ENCODE measurements around the gene SNX25. TPM values are rescaled to one million over a fixed set of nuclear protein-coding genes. Genes with fewer than 3 reads are reported as not detected.

Gene SNX25
- total RNA-seq = 10 to 100 TPM; 15.8 to 17.9 TPM

GRCh38 chr4:185209031-185209851, at the start of gene SNX25:
Gene SNX25 (plus strand): TSS chr4:185209598. CDS start chr4:185209827, 229 bp downstream.
- no peaks in the 10 kb centered on the region for H3K9me3 Mint-ChIP-seq

GRCh38 chr4:185165605-185166063, 43.8 kb upstream of the SNX25 start:
- DNase-seq = peak in 1 of 2 donors; percentile 21
- Mint-ChIP-seq H3K4me1 (ENCODE audit: low read depth) (peaks cover 20% of the 10 kb centered on the region), H3K9me3 (no peaks in the 10 kb centered on the region), H3K27ac (peak overlapping the region; percentile 82), H3K4me3 (peak overlapping the region in 1 of 2 donors; percentile 41), H3K27me3 (ENCODE audit: low read depth) (peaks cover 23% of the 10 kb centered on the region), H3K36me3 (ENCODE audit: insufficient read depth in 2 of 2) (peaks cover 5 to 40% of the 10 kb centered on the region in 2 donors)
- ATAC-seq (replicated peaks in 1 of 2) = peak; percentile 94 to 96

More at GRCh38 chr4:185209031-185209851, at the start of gene SNX25:
- H3K4me1 Mint-ChIP-seq (ENCODE audit: low read depth) = peaks cover 56% of the 10 kb centered on the region
- peak within 1 kb of the TSS; percentile 95 to 96 for H3K4me3 Mint-ChIP-seq
- peaks cover 10% of the 10 kb centered on the region for H3K27me3 Mint-ChIP-seq (ENCODE audit: low read depth)
- H3K36me3 Mint-ChIP-seq (ENCODE audit: insufficient read depth in 2 of 2) = no peaks in the 10 kb centered on the region
- ATAC-seq (replicated peaks in 1 of 2) (peak; percentile 94 to 96), DNase-seq (peak; percentile 92 to 95)
- H3K27ac Mint-ChIP-seq = peak within 1 kb of the TSS; percentile 52

GRCh38 chr4:185167234-185167633, 42.2 kb upstream of the SNX25 start:
- Mint-ChIP-seq H3K4me1 (ENCODE audit: low read depth) (peaks cover 20% of the 10 kb centered on the region), H3K36me3 (ENCODE audit: insufficient read depth in 2 of 2) (peaks cover 6 to 36% of the 10 kb centered on the region in 2 donors)
- ATAC-seq (replicated peaks in 1 of 2) = no peak

GRCh38 chr4:185171373-185172071, 37.9 kb upstream of the SNX25 start:
- ATAC-seq (replicated peaks in 1 of 2) = no peak

More at GRCh38 chr4:185167234-185167633, 42.2 kb upstream of the SNX25 start:
- no peak overlapping the region for H3K4me3 Mint-ChIP-seq
- DNase-seq = no peak
- H3K27ac Mint-ChIP-seq = no peak overlapping the region
- H3K9me3 Mint-ChIP-seq = no peaks in the 10 kb centered on the region
- peaks cover 23% of the 10 kb centered on the region for H3K27me3 Mint-ChIP-seq (ENCODE audit: low read depth)

GRCh38 chr4:185179488-185179887, 29.9 kb upstream of the SNX25 start:
- DNase-seq = no peak
- H3K4me1 Mint-ChIP-seq (ENCODE audit: low read depth) = peaks cover 15% of the 10 kb centered on the region
- H3K27me3 Mint-ChIP-seq (ENCODE audit: low read depth) = no peaks in the 10 kb centered on the region
- H3K4me3 Mint-ChIP-seq = no peak overlapping the region
- no peak overlapping the region for H3K27ac Mint-ChIP-seq
- peaks cover 1 to 7% of the 10 kb centered on the region in 2 donors for H3K36me3 Mint-ChIP-seq (ENCODE audit: insufficient read depth in 2 of 2)
- H3K9me3 Mint-ChIP-seq = no peaks in the 10 kb centered on the region
- peak; percentile 27 to 52 for ATAC-seq (replicated peaks in 1 of 2)

More at GRCh38 chr4:185171373-185172071, 37.9 kb upstream of the SNX25 start:
- Mint-ChIP-seq H3K27me3 (ENCODE audit: low read depth) (peaks cover 8% of the 10 kb centered on the region), H3K9me3 (no peaks in the 10 kb centered on the region), H3K36me3 (ENCODE audit: insufficient read depth in 2 of 2) (peaks cover 4 to 34% of the 10 kb centered on the region in 2 donors), H3K4me3 (no peak overlapping the region), H3K4me1 (ENCODE audit: low read depth) (no peaks in the 10 kb centered on the region), H3K27ac (no peak overlapping the region)
- no peak for DNase-seq

- Mint-ChIP-seq H3K4me3 (no peak overlapping the region), H3K27me3 (ENCODE audit: low read depth) (no peaks in the 10 kb centered on the region), H3K36me3 (ENCODE audit: insufficient read depth in 2 of 2) (peaks cover 3 to 4% of the 10 kb centered on the region in 2 donors), H3K4me1 (ENCODE audit: low read depth) (peaks cover 23% of the 10 kb centered on the region), H3K27ac (no peak overlapping the region), H3K9me3 (no peaks in the 10 kb centered on the region)
- DNase-seq = no peak
- no peak for ATAC-seq (replicated peaks in 1 of 2)
Observed at GRCh38 chr4:185182239-185182638, 27.2 kb upstream of the SNX25 start.

GRCh38 chr4:185183622-185184281, 25.6 kb upstream of the SNX25 start:
- Mint-ChIP-seq H3K4me1 (ENCODE audit: low read depth) (peaks cover 26% of the 10 kb centered on the region), H3K36me3 (ENCODE audit: insufficient read depth in 2 of 2) (peaks cover 7 to 12% of the 10 kb centered on the region in 2 donors), H3K4me3 (no peak overlapping the region), H3K27me3 (ENCODE audit: low read depth) (no peaks in the 10 kb centered on the region), H3K27ac (no peak overlapping the region), H3K9me3 (no peaks in the 10 kb centered on the region)
- ATAC-seq (replicated peaks in 1 of 2) = peak; percentile 65 to 68
- peak; percentile 76 to 81 for DNase-seq

- H3K27me3 Mint-ChIP-seq (ENCODE audit: low read depth) = no peaks in the 10 kb centered on the region
- H3K36me3 Mint-ChIP-seq (ENCODE audit: insufficient read depth in 2 of 2) = peaks cover 13 to 19% of the 10 kb centered on the region in 2 donors
- ATAC-seq (replicated peaks in 1 of 2) (no peak), DNase-seq (no peak)
- H3K4me3 Mint-ChIP-seq = no peak overlapping the region
- H3K4me1 Mint-ChIP-seq (ENCODE audit: low read depth) = peaks cover 33% of the 10 kb centered on the region
- no peaks in the 10 kb centered on the region for H3K9me3 Mint-ChIP-seq
- H3K27ac Mint-ChIP-seq = no peak overlapping the region
Observed at GRCh38 chr4:185186769-185187168, 22.6 kb upstream of the SNX25 start.

- no peaks in the 10 kb centered on the region for H3K9me3 Mint-ChIP-seq
- DNase-seq = no peak
- peak overlapping the region in 1 of 2 donors; percentile 53 for H3K4me3 Mint-ChIP-seq
- no peak for ATAC-seq (replicated peaks in 1 of 2)
- H3K36me3 Mint-ChIP-seq (ENCODE audit: insufficient read depth in 2 of 2) = peaks cover 13 to 17% of the 10 kb centered on the region in 2 donors
- H3K27ac Mint-ChIP-seq = peak overlapping the region; percentile 56
- H3K4me1 Mint-ChIP-seq (ENCODE audit: low read depth) = peaks cover 41% of the 10 kb centered on the region
- H3K27me3 Mint-ChIP-seq (ENCODE audit: low read depth) = no peaks in the 10 kb centered on the region
Observed at GRCh38 chr4:185189606-185190305, 19.6 kb upstream of the SNX25 start.

- H3K27ac Mint-ChIP-seq = peak overlapping the region; percentile 56
- peak overlapping the region in 1 of 2 donors; percentile 53 for H3K4me3 Mint-ChIP-seq
- H3K9me3 Mint-ChIP-seq = no peaks in the 10 kb centered on the region
- peaks cover 13 to 17% of the 10 kb centered on the region in 2 donors for H3K36me3 Mint-ChIP-seq (ENCODE audit: insufficient read depth in 2 of 2)
- H3K27me3 Mint-ChIP-seq (ENCODE audit: low read depth) = no peaks in the 10 kb centered on the region
- DNase-seq (no peak), ATAC-seq (replicated peaks in 1 of 2) (no peak)
- peaks cover 47% of the 10 kb centered on the region for H3K4me1 Mint-ChIP-seq (ENCODE audit: low read depth)
Observed at GRCh38 chr4:185190306-185190856, 19.0 kb upstream of the SNX25 start.

- ATAC-seq (replicated peaks in 1 of 2) (no peak), DNase-seq (no peak)
- Mint-ChIP-seq H3K27ac (no peak overlapping the region), H3K9me3 (no peaks in the 10 kb centered on the region), H3K36me3 (ENCODE audit: insufficient read depth in 2 of 2) (peaks cover 13 to 19% of the 10 kb centered on the region in 2 donors), H3K27me3 (ENCODE audit: low read depth) (no peaks in the 10 kb centered on the region), H3K4me3 (peak overlapping the region in 1 of 2 donors; percentile 15), H3K4me1 (ENCODE audit: low read depth) (peaks cover 42% of the 10 kb centered on the region)
Observed at GRCh38 chr4:185192059-185192458, 17.3 kb upstream of the SNX25 start.
